GM19043 (cell line): ENCODE results near the gene C8A.

ENCODE experiments used
- ATAC-seq: cut with Tn5 transposase; IDR thresholded peaks from one replicate; pipeline ENCODE4 v1.9.1; 2021; ENCODE audit warnings: low read depth; ENCODE audit not compliant: unreplicated experiment

C8A gene

DNA sequence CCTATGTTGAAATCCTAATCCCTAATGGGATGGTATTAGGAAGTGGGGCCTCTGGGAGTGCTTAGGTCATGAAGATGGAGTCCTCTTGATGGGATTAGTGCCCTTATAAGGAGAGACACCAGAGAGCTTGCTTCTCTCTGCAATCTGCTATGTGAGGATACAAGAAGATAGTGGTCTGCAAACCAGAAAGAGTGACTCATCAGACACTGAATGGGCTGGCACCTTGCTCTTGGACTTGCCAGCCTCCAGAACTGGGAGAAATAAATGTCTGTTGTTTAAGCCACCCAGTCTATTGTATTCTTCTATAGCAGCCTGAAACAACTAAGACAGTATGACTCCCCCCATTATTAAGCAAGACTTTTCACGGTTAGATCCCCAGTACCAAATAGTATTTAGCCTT, 67.9 kb downstream of the C8A start:
- ATAC-seq: no peak

GRCh38 chr1:56923201-56923600, 68.6 kb downstream of the C8A start:
- no peak for ATAC-seq

GRCh38 chr1:56924116-56924515, 69.5 kb downstream of the C8A start:
- no peak for ATAC-seq

GRCh38 chr1:56925193-56925592, 70.6 kb downstream of the C8A start:
- no peak for ATAC-seq

- ATAC-seq: no peak
These were observed 72.6 kb downstream of the C8A start for GRCh38 chr1:56927171-56927570.

GRCh38 chr1:56927986-56928385, 73.4 kb downstream of the C8A start:
- ATAC-seq: no peak

DNA sequence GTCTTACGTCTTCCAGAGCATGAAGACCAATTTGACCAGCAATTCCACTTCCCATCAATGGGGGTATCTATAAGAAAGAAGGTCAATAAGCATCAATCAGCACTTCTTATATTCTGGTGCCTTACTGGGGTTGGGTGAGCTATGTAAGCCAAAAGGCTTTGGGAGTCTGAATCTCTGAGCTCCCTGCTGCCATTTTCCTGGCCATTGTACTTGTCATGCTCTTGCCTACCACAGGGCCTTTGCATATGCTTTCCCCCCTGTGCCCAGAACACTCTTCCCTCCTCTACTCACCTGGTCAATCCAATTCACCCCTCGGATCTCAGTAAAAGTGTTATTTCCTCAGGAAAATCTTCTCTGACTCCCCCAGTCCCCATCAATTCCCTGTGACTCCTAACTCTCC, 74.9 kb downstream of the C8A start:
- no peak for ATAC-seq

DNA sequence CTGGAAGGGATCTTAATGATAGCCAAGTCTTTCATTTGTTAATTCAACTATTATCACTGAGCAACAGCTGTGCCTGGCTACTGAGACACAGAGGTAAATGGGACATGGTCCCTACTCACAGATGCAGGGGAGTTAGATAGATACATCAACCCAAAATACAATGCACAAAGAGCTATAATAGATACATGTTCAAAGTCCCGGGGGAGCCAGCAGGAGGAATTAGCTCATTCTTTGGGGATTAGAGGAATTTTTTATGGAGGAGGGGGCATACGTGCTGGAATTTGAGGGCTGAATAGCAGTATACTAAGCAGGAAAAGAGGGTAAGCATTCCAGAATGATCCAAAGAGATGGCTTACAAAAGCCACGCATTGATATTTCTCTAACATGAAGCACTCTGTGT, 76.6 kb downstream of the C8A start:
- no peak for ATAC-seq

DNA sequence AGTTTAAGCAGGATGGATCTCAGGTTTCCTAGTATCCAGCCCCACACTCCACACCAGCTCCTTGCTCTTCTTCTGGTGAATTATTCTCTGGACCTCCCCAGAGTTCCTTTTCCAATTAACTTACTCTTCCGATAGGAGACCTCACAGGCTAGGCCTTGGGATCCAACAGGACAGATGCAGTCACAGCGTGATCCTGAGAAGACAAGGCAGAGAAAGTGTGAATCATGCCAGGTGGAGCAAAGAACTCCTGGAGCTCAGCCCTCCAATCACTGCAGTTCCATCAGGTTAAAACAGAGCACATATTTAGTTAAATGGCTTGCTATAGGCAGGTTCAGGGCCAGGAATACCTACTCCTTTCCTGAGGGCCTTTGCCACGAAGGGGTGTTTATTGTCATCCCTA, 77.1 kb downstream of the C8A start:
- ATAC-seq: no peak

GRCh38 chr1:56933161-56933560, 78.6 kb downstream of the C8A start:
- ATAC-seq: no peak

DNA sequence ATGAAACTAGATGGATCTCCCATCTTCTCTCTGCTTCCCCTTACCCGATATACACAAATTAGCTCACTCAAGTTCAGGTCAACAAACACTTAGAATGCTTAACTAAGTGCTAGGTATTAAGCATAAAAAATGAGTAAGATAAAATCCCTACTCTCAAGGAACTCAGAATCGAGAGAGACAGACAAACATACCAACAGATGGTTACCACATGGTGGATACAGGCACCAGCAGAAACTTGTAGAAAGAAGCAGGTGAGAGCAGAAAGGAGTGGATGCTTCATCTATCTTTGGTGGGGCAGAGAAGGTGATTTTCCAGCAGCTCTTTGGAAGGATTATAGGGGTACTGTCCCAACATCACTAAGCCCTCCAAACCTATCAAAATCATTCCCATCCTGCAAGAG, 79.0 kb downstream of the C8A start:
- ATAC-seq: no peak

- ATAC-seq: no peak
These were observed 79.9 kb downstream of the C8A start for GRCh38 chr1:56934430-56935060.

DNA sequence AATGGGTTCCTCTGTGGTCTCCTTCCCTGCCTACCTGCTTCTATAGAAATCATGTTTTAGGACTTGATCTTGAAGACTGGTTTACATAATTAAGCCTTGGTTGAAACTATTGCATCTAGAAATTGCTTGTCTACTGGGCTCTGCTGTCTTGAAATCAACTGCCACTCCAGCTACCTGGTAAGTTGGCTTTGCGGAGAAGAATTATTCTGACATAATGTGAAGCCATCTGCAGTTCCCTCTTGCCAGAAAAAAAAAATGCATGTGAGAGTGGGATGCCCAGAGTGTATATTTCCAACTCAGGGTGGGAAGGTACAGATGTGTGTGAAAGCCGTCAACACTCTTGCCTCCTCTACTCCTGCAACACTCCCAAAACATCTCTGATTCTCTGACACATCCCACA, 84.0 kb downstream of the C8A start:
- ATAC-seq: no peak

- no peak for ATAC-seq
These were observed 84.6 kb downstream of the C8A start for GRCh38 chr1:56939209-56939608.

DNA sequence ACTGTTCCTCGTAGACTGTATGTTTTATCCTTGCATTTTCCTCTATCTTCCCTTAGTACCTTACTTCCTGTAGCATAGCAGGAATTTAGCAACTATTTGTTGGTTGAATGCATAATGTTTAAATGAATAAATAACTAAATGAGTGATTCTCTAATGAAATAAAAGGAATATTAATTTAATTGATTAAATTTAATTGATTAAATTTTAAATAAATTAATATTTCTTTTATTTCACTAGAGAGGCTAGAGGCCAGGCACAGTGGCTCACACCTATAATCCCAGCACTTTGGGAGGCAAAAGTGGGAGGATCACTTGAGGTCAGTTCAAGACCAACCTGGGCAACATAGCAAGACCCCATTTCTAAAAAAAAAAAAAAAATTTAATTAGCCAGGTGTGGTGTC, 85.4 kb downstream of the C8A start:
- no peak for ATAC-seq

- ATAC-seq: no peak
These were observed 93.9 kb downstream of the C8A start for GRCh38 chr1:56948403-56949023.

DNA sequence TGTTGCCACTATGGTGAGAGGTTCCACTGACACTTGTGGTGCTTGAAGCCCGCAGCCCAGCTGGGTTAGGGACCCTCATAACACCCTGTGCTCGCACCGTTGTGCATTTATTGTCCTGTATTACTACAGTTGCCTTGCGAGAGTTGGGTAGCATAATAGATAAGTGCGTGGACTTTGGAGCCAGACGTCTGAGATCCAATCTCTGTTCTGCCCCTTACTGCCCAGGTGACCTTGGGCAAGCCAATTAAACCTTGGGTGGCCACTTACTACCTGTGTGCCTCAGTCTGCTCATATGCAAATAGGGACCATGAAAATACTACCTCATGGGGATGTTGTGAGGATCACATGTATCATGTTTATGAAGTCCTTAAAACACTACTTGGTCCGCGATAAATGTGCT, 97.9 kb downstream of the C8A start:
- no peak for ATAC-seq

- no peak for ATAC-seq
These were observed 98.8 kb downstream of the C8A start for GRCh38 chr1:56953386-56953785.

GRCh38 chr1:56954664-56955063, 100.1 kb downstream of the C8A start:
- no peak for ATAC-seq

DNA sequence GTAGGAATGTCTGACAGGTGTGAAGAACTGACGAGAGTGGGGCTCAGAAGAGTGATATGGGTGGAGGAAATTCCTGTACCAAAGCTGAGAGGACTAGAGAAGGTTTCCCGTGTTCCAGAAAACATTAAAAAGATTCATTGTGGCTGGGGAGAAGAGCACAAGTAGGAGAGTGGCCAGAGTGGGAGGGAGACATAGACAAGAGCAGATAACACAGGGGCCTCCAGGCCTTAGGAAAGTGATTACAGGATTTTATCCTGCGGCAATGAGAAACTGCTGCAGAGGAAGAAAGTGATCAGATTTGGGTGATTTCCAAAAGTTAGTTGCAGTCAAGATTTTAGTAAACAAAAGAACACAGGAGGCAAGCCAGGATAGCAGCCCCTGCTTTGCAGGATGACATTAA, 103.3 kb downstream of the C8A start:
- no peak for ATAC-seq

- no peak for ATAC-seq
These were observed 103.9 kb downstream of the C8A start for GRCh38 chr1:56958526-56958925.

DNA sequence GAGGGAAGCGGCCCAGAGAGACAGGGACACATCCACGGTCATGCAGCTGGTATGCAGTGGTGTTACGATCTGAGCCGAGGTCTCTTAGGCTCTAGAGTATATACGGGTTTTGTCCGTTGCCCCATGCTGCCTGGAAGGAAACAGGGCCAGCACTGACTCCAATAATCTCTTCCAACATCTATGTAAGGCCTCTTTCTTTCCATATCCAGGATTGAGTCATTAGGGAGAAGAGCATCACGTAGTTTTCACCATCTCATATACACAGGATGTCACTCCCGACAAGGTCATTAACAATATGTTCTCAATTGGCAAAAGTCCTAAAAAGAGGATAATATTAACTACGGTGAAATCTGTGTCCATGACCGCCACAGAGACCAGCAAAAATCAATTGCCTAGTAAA, 106.8 kb downstream of the C8A start:
- no peak for ATAC-seq

DNA sequence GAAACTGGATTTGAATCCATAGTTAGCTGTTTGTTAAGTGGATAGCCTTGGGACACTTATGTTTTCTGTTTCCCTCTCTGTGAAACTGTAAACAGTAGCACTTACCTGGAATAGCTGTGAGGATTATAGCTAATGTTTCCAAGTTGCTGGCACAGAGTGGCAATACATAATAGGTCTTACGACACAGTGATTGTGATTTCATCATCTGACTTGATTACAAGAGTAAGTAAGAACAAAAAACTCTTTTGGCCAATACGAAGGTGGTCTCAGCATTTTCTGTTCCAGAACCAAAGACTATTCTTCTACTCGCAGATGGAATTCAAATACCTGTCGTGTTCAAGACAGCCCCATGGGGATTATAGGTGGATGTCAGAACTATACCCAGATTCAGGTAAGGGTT, 109.1 kb downstream of the C8A start:
- no peak for ATAC-seq
